IPS DF 6.9 (cell line): ENCODE results near the gene CXCL12.

ENCODE experiments used
- DNase-seq: peaks from one replicate; pipeline ENCODE4 v3.0.0-alpha.2; 2013; ENCODE audit warnings: low read depth, low spot score
- H3K27ac ChIP-seq: one replicate; pipeline ENCODE4 v1.5.1; 2013; ENCODE audit warnings: low read length, control low read depth
- H3K27me3 ChIP-seq: 2 replicates; pipeline ENCODE4 v1.6.1; 2013; ENCODE audit warnings: mild to moderate bottlenecking, low read length; ENCODE audit not compliant: control insufficient read depth, insufficient read depth
- H3K36me3 ChIP-seq: 2 replicates; pipeline ENCODE4 v1.6.1; 2013; ENCODE audit warnings: low read length; ENCODE audit not compliant: control insufficient read depth, insufficient read depth
- H3K4me1 ChIP-seq: 2 replicates; pipeline ENCODE4 v1.6.1; 2013; ENCODE audit warnings: low read length; ENCODE audit not compliant: control insufficient read depth, insufficient read depth
- H3K4me3 ChIP-seq: 2 replicates; pipeline ENCODE4 v1.5.1; 2013; ENCODE audit warnings: mild to moderate bottlenecking, low read length
- H3K9me3 ChIP-seq: 2 replicates; pipeline ENCODE4 v1.6.1; 2013; ENCODE audit warnings: low read length, inconsistent platforms; ENCODE audit not compliant: control insufficient read depth, insufficient read depth
- WGBS: extraction: QIAGEN DNeasy Blood & Tissue Kit; methylation state at CpG from one replicate; pipeline ENCODE4 v1.1.7; 2013; ENCODE audit warnings: mixed read lengths, missing lambda C conversion rate; ENCODE audit not compliant: insufficient read length, insufficient coverage; 5-methylcytosine and 5-hydroxymethylcytosine counted together

CXCL12 gene

GRCh38 chr10:44334621-44335184 is 50.2 kb downstream of the CXCL12 start:
- WGBS, result no CpG with 5 or more reads among the region's 4 CpGs
- Histone ChIP-seq H3K9me3 (no peaks in the 10 kb centered on the region), H3K36me3 (no peaks in the 10 kb centered on the region), H3K4me1 (peaks cover 4% of the 10 kb centered on the region; the same call in 1 of the 2 replicates), H3K4me3 (no peak overlapping the region), H3K27me3 (no peaks in the 10 kb centered on the region), H3K27ac (no peak overlapping the region)
- DNase-seq, result no peak

- H3K27me3 ChIP-seq, result no peaks in the 10 kb centered on the region
- no CpG with 5 or more reads among the region's 6 CpGs for WGBS
- H3K4me1 ChIP-seq, result peaks cover 4% of the 10 kb centered on the region; the same call in 1 of the 2 replicates
- no peaks in the 10 kb centered on the region for H3K9me3 ChIP-seq
- H3K27ac ChIP-seq, result no peak overlapping the region
- H3K4me3 ChIP-seq, result no peak overlapping the region
- H3K36me3 ChIP-seq, result no peaks in the 10 kb centered on the region
- DNase-seq, result no peak
Measured at GRCh38 chr10:44334091-44334490, 50.8 kb downstream of the CXCL12 start.

DNA sequence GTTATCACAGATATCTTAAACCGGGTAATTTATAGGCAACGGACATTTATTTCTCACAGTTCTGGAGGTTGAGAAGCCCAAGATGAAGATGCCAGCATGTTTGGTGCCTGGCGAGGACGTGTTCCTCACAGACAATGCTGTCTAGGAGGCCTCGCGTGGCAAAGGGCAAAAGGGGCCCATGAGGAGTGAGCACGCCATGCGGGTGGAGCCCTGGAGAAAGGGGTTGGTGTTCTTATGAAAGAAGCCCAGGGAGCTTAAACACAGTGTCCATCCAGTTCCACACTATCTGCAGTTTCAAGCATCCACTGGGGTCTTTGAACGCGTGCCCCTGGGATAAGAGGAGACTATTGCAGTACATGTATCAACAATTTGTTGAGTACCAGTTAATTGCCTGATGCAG is 51.4 kb downstream of the CXCL12 start:
- WGBS, result no CpG with 5 or more reads among the region's 10 CpGs
- no peaks in the 10 kb centered on the region for H3K27me3 ChIP-seq
- H3K4me3 ChIP-seq, result no peak overlapping the region
- H3K27ac ChIP-seq, result no peak overlapping the region
- peaks cover 4% of the 10 kb centered on the region; the same call in 1 of the 2 replicates for H3K4me1 ChIP-seq
- DNase-seq, result no peak
- H3K9me3 ChIP-seq, result no peaks in the 10 kb centered on the region
- no peaks in the 10 kb centered on the region for H3K36me3 ChIP-seq

- Histone ChIP-seq H3K9me3 (no peaks in the 10 kb centered on the region), H3K36me3 (no peaks in the 10 kb centered on the region), H3K4me3 (no peak overlapping the region), H3K27ac (no peak overlapping the region), H3K4me1 (peaks cover 4% of the 10 kb centered on the region; the same call in 1 of the 2 replicates), H3K27me3 (no peaks in the 10 kb centered on the region)
- DNase-seq, result no peak
- no CpG with 5 or more reads among the region's 7 CpGs for WGBS
Measured at GRCh38 chr10:44332465-44332864, 52.4 kb downstream of the CXCL12 start.

DNA sequence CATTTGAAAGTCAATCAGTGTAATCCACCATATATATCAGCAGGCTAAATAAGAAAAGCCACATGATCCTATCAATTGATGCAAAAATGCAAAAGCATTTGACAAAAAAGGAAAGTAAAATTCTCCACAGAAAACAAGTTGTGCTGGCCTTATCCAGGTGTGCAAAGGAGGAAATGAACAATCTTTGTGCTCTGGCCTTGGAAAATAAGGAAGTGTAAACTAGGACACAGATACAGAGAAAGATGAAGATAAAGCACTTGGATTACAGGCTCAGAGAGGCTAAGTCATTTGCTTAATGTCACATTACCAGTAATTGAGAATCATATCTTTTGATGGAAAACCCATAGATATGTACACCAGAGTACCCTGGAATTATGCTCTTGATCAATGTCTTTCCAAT is 54.5 kb downstream of the CXCL12 start:
- Histone ChIP-seq H3K36me3 (no peaks in the 10 kb centered on the region), H3K27ac (no peak overlapping the region), H3K9me3 (no peaks in the 10 kb centered on the region), H3K4me3 (no peak overlapping the region), H3K27me3 (no peaks in the 10 kb centered on the region), H3K4me1 (peaks cover 4% of the 10 kb centered on the region; the same call in 1 of the 2 replicates)
- no peak for DNase-seq

DNA sequence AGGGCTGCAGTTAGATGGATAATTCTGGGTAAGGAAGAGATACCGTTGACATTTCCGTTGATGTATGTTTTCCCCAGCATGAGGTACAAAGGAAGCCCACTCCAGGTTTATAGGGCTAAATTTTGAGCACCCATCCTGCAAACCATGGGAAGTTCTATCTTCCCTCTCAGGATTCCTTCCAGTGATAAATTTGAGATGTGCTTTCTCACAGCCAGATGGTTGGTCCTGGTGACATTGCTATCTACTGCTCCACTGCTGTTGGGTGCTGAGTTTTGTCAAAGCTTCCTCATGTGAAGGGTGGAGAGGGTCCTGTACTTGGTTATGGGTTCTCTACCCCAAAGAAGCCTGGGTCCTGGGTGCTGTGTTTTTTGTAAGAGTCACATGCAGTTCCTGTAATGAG is 57.4 kb downstream of the CXCL12 start:
- no peaks in the 10 kb centered on the region for H3K36me3 ChIP-seq
- no CpG with 5 or more reads among the region's 2 CpGs for WGBS
- no peak overlapping the region for H3K27ac ChIP-seq
- DNase-seq, result no peak
- H3K4me1 ChIP-seq, result peaks cover 3% of the 10 kb centered on the region; the same call in 1 of the 2 replicates
- no peaks in the 10 kb centered on the region for H3K9me3 ChIP-seq
- H3K4me3 ChIP-seq, result no peak overlapping the region
- H3K27me3 ChIP-seq, result no peaks in the 10 kb centered on the region
